GM21515 (cell line): ENCODE measurements around the gene GCDH.

Source experiments
- ATAC-seq: cut with Tn5 transposase; IDR thresholded peaks from one replicate; pipeline ENCODE4 v1.9.1; 2021; ENCODE audit not compliant: unreplicated experiment

Gene GCDH

GRCh38 chr19:12938779-12939601, 48.0 kb downstream of the GCDH start:
- peak; percentile 2 for ATAC-seq

- no peak for ATAC-seq
Observed at GRCh38 chr19:12939975-12940423, 49.0 kb downstream of the GCDH start.

- ATAC-seq: no peak
Observed at GRCh38 chr19:12940897-12941296, 49.9 kb downstream of the GCDH start.

- no peak for ATAC-seq
Observed at GRCh38 chr19:12943437-12944044, 52.6 kb downstream of the GCDH start.

GRCh38 chr19:12944104-12944674, 53.2 kb downstream of the GCDH start:
- ATAC-seq: no peak

GRCh38 chr19:12945479-12946091, 54.6 kb downstream of the GCDH start, which contains the start of gene RAD23A:
Gene RAD23A (plus strand): TSS chr19:12945862. CDS start chr19:12945949, 87 bp downstream.
- ATAC-seq: peak; percentile 55

- ATAC-seq: peak; percentile 30
Observed at GRCh38 chr19:12946092-12946721, 55.2 kb downstream of the GCDH start.

- no peak for ATAC-seq
Observed at GRCh38 chr19:12946731-12947496, 56.0 kb downstream of the GCDH start.

GRCh38 chr19:12947702-12948611, 57.0 kb downstream of the GCDH start:
- ATAC-seq: no peak

GRCh38 chr19:12948612-12949362, 57.8 kb downstream of the GCDH start:
- ATAC-seq: no peak
